HL-60 (cell line): ENCODE measurements around the gene MCM6.

Experiments used
- CTCF ChIP-seq: IDR thresholded peaks from one replicate; pipeline ENCODE4 v1.5.1; 2011; ENCODE audit warnings: low read length, control low read depth, inconsistent platforms; ENCODE audit not compliant: insufficient read depth
- GABPA ChIP-seq: IDR thresholded peaks from 2 replicates; pipeline ENCODE4 v1.6.1; 2012; ENCODE audit warnings: low read depth
- POLR2AphosphoS5 ChIP-seq: IDR thresholded peaks from 2 replicates; pipeline ENCODE4 v1.6.1; 2012; ENCODE audit warnings: low read depth
- REST ChIP-seq: IDR thresholded peaks from 2 replicates; pipeline ENCODE4 v1.6.1; 2012; ENCODE audit warnings: low read depth; ENCODE audit not compliant: insufficient replicate concordance
- SPI1 ChIP-seq: IDR thresholded peaks from 2 replicates; pipeline ENCODE4 v1.6.1; 2012; ENCODE audit warnings: low read depth, mild to moderate bottlenecking, borderline replicate concordance

DNA sequence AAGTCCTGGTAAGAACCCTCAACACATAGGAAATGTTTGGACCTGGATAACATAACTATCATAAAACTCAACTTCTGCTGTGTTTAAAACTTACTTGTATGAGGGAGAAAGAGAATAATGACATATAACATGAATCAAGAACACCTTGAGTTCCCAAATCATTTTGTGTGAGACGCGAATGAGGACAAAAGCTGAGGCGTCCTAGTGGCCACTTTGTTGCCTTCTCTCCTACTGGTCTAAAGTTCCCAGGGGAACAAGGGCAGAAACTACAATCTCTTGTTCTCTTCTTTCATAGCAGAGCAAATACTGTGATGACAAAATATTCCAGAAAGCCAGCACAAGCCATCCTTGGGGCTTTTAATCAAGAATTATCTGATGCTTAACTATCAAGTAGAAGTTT lies 31.0 kb downstream of the MCM6 start:
- TF ChIP-seq POLR2AphosphoS5 (no peak), CTCF (no peak), REST (no peak), SPI1 (no peak), GABPA (no peak)
